ENCODE measurements around the gene ADAM8. TPM values are rescaled to one million over a fixed set of nuclear protein-coding genes. Genes with fewer than 3 reads are reported as not detected.

The ADAM8 gene
- total RNA-seq, 4 donors from 2014 or later = 3.3 to 5.7 (median 4.3) TPM

- no peak for DNase-seq
- H3K27me3 ChIP-seq = peaks cover 0 to 85% (median 4%) of the 10 kb centered on the region in 4 donors
- peaks cover 0 to 4% (median 0%) of the 10 kb centered on the region in 3 donors for H3K4me1 ChIP-seq
- no peak for TF ChIP-seq POLR2A (IDR thresholded peaks at IDR 0.05)
- TF ChIP-seq CTCF (IDR thresholded peaks at IDR 0.05) = no peak
- 16 to 66% methylated on average over 5 to 12 of the region's 21 CpGs for WGBS, 2 donors
- H3K9me3 ChIP-seq = no peaks in the 10 kb centered on the region
- H3K27ac ChIP-seq = no peak overlapping the region
- no peaks in the 10 kb centered on the region for H3K36me3 ChIP-seq
- no peak overlapping the region for H3K4me3 ChIP-seq
- intact Hi-C loops (cut with DNase I) = no loop called here
Observed at GRCh38 chr10:133249094-133249780, 27.4 kb downstream of the ADAM8 start.

GRCh38 chr10:133248334-133248715 is 28.3 kb downstream of the ADAM8 start:
- no CpG with 5 or more reads among the region's 12 CpGs for WGBS, 2 donors
- H3K4me3 ChIP-seq = no peak overlapping the region
- no peak overlapping the region for H3K27ac ChIP-seq
- H3K27me3 ChIP-seq = peaks cover 0 to 87% (median 4%) of the 10 kb centered on the region in 4 donors
- intact Hi-C loops (cut with DNase I) = no loop called here
- no peaks in the 10 kb centered on the region for H3K36me3 ChIP-seq
- no peak for DNase-seq
- TF ChIP-seq CTCF (IDR thresholded peaks at IDR 0.05) (no peak), POLR2A (IDR thresholded peaks at IDR 0.05) (no peak)
- peaks cover 0 to 4% (median 0%) of the 10 kb centered on the region in 3 donors for H3K4me1 ChIP-seq
- no peaks in the 10 kb centered on the region for H3K9me3 ChIP-seq

- no peaks in the 10 kb centered on the region for H3K36me3 ChIP-seq
- peaks cover 0 to 93% (median 4%) of the 10 kb centered on the region in 4 donors for H3K27me3 ChIP-seq
- DNase-seq = no peak
- H3K27ac ChIP-seq = no peak overlapping the region
- intact Hi-C loops (cut with DNase I) = no loop called here
- H3K9me3 ChIP-seq = no peaks in the 10 kb centered on the region
- H3K4me1 ChIP-seq = peaks cover 0 to 4% (median 0%) of the 10 kb centered on the region in 3 donors
- H3K4me3 ChIP-seq = no peak overlapping the region
- TF ChIP-seq CTCF (IDR thresholded peaks at IDR 0.05) (no peak), POLR2A (IDR thresholded peaks at IDR 0.05) (no peak)
- WGBS, 2 donors = 65 to 67% methylated on average over 1 to 4 of the region's 36 CpGs
Observed at GRCh38 chr10:133247681-133248333, 28.9 kb downstream of the ADAM8 start.

GRCh38 chr10:133246236-133246626 is 30.4 kb downstream of the ADAM8 start:
- peaks cover 0 to 14% (median 0%) of the 10 kb centered on the region in 3 donors for H3K4me1 ChIP-seq
- no peaks in the 10 kb centered on the region for H3K9me3 ChIP-seq
- H3K27ac ChIP-seq = no peak overlapping the region
- 47 to 54% methylated on average over 6 to 11 of the region's 12 CpGs for WGBS, 2 donors
- intact Hi-C loops (cut with DNase I) = no loop called here
- no peaks in the 10 kb centered on the region for H3K36me3 ChIP-seq
- no peak overlapping the region for H3K4me3 ChIP-seq
- no peak for DNase-seq
- peaks cover 0 to 98% (median 4%) of the 10 kb centered on the region in 4 donors for H3K27me3 ChIP-seq
- TF ChIP-seq POLR2A (IDR thresholded peaks at IDR 0.05) = no peak
- TF ChIP-seq CTCF (IDR thresholded peaks at IDR 0.05) = no peak

All from esophagus squamous epithelium (tissue), 5 donors.